Epithelial cell of prostate (primary cell): ENCODE results near the gene TATDN2.

ENCODE experiments used
- DNase-seq: peaks from one replicate; pipeline ENCODE4 v3.0.0-alpha.2; 2011; ENCODE audit warnings: low read depth, low spot score
- H3K27ac ChIP-seq: fragments of 450-650 bp; 2 replicates; pipeline ENCODE4 v1.5.1; 2017; ENCODE audit warnings: mild to moderate bottlenecking

The TATDN2 gene

GRCh38 chr3:10310578-10310977, 62.3 kb downstream of the TATDN2 start:
- H3K27ac ChIP-seq: no peak overlapping the region
- DNase-seq: no peak

- H3K27ac ChIP-seq: no peak overlapping the region
- DNase-seq: no peak
Observed at GRCh38 chr3:10311710-10312109, 63.5 kb downstream of the TATDN2 start.

GRCh38 chr3:10312391-10312790, 64.1 kb downstream of the TATDN2 start:
- H3K27ac ChIP-seq: no peak overlapping the region
- no peak for DNase-seq

GRCh38 chr3:10312861-10313260, 64.6 kb downstream of the TATDN2 start:
- DNase-seq: no peak
- H3K27ac ChIP-seq: no peak overlapping the region

- no peak overlapping the region for H3K27ac ChIP-seq
- no peak for DNase-seq
Observed at GRCh38 chr3:10315101-10315500, 66.8 kb downstream of the TATDN2 start.

- DNase-seq: no peak
- no peak overlapping the region for H3K27ac ChIP-seq
Observed at GRCh38 chr3:10315771-10316344, 67.6 kb downstream of the TATDN2 start.

GRCh38 chr3:10317311-10317960, 69.2 kb downstream of the TATDN2 start:
- H3K27ac ChIP-seq: no peak overlapping the region
- no peak for DNase-seq

GRCh38 chr3:10317961-10318350, 69.7 kb downstream of the TATDN2 start:
- no peak for DNase-seq
- H3K27ac ChIP-seq: no peak overlapping the region

GRCh38 chr3:10319251-10319650, 71.0 kb downstream of the TATDN2 start:
- no peak for DNase-seq
- no peak overlapping the region for H3K27ac ChIP-seq

- DNase-seq: no peak
- no peak overlapping the region for H3K27ac ChIP-seq
Observed at GRCh38 chr3:10319804-10320203, 71.5 kb downstream of the TATDN2 start.

GRCh38 chr3:10320320-10320677, 72.0 kb downstream of the TATDN2 start:
- DNase-seq: no peak
- H3K27ac ChIP-seq: peak overlapping the region; percentile 59

GRCh38 chr3:10321630-10322351, 73.5 kb downstream of the TATDN2 start:
- no peak for DNase-seq
- no peak overlapping the region for H3K27ac ChIP-seq

- no peak for DNase-seq
- H3K27ac ChIP-seq: no peak overlapping the region
Observed at GRCh38 chr3:10322352-10322710, 74.1 kb downstream of the TATDN2 start.

- no peak overlapping the region for H3K27ac ChIP-seq
- DNase-seq: no peak
Observed at GRCh38 chr3:10327592-10327991, 79.3 kb downstream of the TATDN2 start.

- DNase-seq: no peak
- no peak overlapping the region for H3K27ac ChIP-seq
Observed at GRCh38 chr3:10328460-10329071, 80.3 kb downstream of the TATDN2 start.

- no peak for DNase-seq
- no peak overlapping the region for H3K27ac ChIP-seq
Observed at GRCh38 chr3:10329495-10330015, 81.3 kb downstream of the TATDN2 start.

GRCh38 chr3:10330319-10330718, 82.1 kb downstream of the TATDN2 start:
- no peak for DNase-seq
- H3K27ac ChIP-seq: no peak overlapping the region
